H1 (cell line): ENCODE measurements around the gene PTPN9. TPM values are rescaled to one million over a fixed set of nuclear protein-coding genes. Genes with fewer than 3 reads are reported as not detected.

ENCODE experiments used
- CTCF ChIA-PET: fragments of 300-600 bp; sonication (Branson Sonifier 250); formaldehyde crosslinking; loops from one replicate; lab custom pipeline; 2021; ENCODE audit not compliant: partially characterized antibody; lab: Charles Lee
- POLR2A ChIA-PET: fragments of 300-600 bp; sonication (Branson Sonifier 250); formaldehyde crosslinking; loops from one replicate; lab custom pipeline; 2021; ENCODE audit warnings: inconsistent platforms; ENCODE audit not compliant: partially characterized antibody; lab: Charles Lee
- DNase-seq, 2 experiments: peaks; one replicate each; pipeline versions ENCODE4 v3.0.0 to v3.0.0-alpha.2; 2010 to 2022; ENCODE audit warnings: low spot score in 2 of 2, low read depth in 1 of 2, mixed read lengths in 1 of 2
- FAIRE-seq: peaks from 2 replicates; lab custom pipeline; 2011; peaks lifted over from hg19 to GRCh38; lab: Jason Lieb, UNC
- H2AFZ ChIP-seq: 2 replicates; pipeline ENCODE4 v1.8.1; 2012; ENCODE audit warnings: low read length, inconsistent platforms
- H2AK5ac ChIP-seq: 2 replicates; pipeline ENCODE4 v1.6.1; 2013; ENCODE audit warnings: low read depth, low read length
- H2BK120ac ChIP-seq: replicated peaks from 2 replicates; pipeline ENCODE3; 2013; ENCODE audit warnings: low read depth, low read length, inconsistent platforms
- H2BK12ac ChIP-seq: 2 replicates; pipeline ENCODE4 v1.6.1; 2013; ENCODE audit warnings: low read depth, low read length
- H2BK15ac ChIP-seq: 2 replicates; pipeline ENCODE4 v1.6.1; 2013; ENCODE audit warnings: low read length
- H2BK20ac ChIP-seq: 2 replicates; pipeline ENCODE4 v1.6.1; 2013; ENCODE audit warnings: low read length
- H2BK5ac ChIP-seq: 2 replicates; pipeline ENCODE4 v1.6.1; 2013; ENCODE audit warnings: low read depth, low read length
- H3K14ac ChIP-seq: 2 replicates; pipeline ENCODE4 v1.6.1; 2013; ENCODE audit warnings: inconsistent platforms; ENCODE audit not compliant: insufficient read length
- H3K18ac ChIP-seq: 2 replicates; pipeline ENCODE4 v1.6.1; 2013; ENCODE audit warnings: low read length; ENCODE audit errors: extremely low read depth
- H3K23ac ChIP-seq: 2 replicates; pipeline ENCODE4 v1.6.1; 2013; ENCODE audit warnings: inconsistent platforms; ENCODE audit not compliant: insufficient read length
- H3K23me2 ChIP-seq: 2 replicates; pipeline ENCODE4 v1.6.1; 2013; ENCODE audit warnings: low read depth, low read length
- H3K27ac ChIP-seq: 2 replicates; pipeline ENCODE4 v1.6.1; 2011; ENCODE audit warnings: low read depth, low read length, inconsistent platforms
- H3K27me3 ChIP-seq, 4 experiments: replicated peaks in 1 of 4; 1 replicate in 1 of 4; 2 replicates in 3 of 4; pipeline versions ENCODE4 v1.6.1 to v1.8.1; 2011 to 2013; ENCODE audit warnings: low read length in 3 of 4, mild to moderate bottlenecking in 3 of 4, inconsistent platforms in 2 of 4, mixed read lengths in 2 of 4, moderate library complexity in 1 of 4; ENCODE audit not compliant: control insufficient read depth in 3 of 4, insufficient read depth in 3 of 4; ENCODE audit errors: extremely low read depth in 1 of 4
- H3K36me3 ChIP-seq, 4 experiments: 2 replicates each; pipeline versions ENCODE4 v1.6.1 to v1.8.1; 2011 to 2013; ENCODE audit warnings: mild to moderate bottlenecking in 4 of 4, low read length in 3 of 4, moderate library complexity in 2 of 4, control low read depth in 1 of 4, inconsistent platforms in 1 of 4; ENCODE audit not compliant: insufficient read depth in 4 of 4, control insufficient read depth in 2 of 4
- H3K4ac ChIP-seq: replicated peaks from 2 replicates; pipeline ENCODE3; 2013; ENCODE audit warnings: low read length, low read depth, mixed read lengths, inconsistent platforms; ENCODE audit not compliant: insufficient read length
- H3K4me1 ChIP-seq, 4 experiments: replicated peaks in 1 of 4; 1 replicate in 1 of 4; 2 replicates in 3 of 4; pipeline versions ENCODE4 v1.6.1 to v1.8.1; 2011 to 2013; ENCODE audit warnings: low read length in 3 of 4, inconsistent platforms in 2 of 4, mixed read lengths in 1 of 4; ENCODE audit not compliant: insufficient read depth in 4 of 4, control insufficient read depth in 3 of 4
- H3K4me2 ChIP-seq, 2 experiments: 2 replicates each; pipeline versions ENCODE4 v1.6.1 to v1.8.1; 2011 to 2013; ENCODE audit warnings: low read depth in 2 of 2, low read length in 2 of 2, control low read depth in 1 of 2, inconsistent platforms in 1 of 2, mild to moderate bottlenecking in 1 of 2; ENCODE audit not compliant: insufficient read depth in 1 of 2
- H3K4me3 ChIP-seq, 4 experiments: fragments of 200-600, 300-600 bp in 1 of 4; sonication (generic), shearing (Covaris generic), sonication (Bioruptor Twin) in 1 of 4; 2 replicates each; pipeline versions ENCODE4 v1.5.1 to v1.8.1; 2011 to 2016; ENCODE audit warnings: low read length in 4 of 4, low read depth in 3 of 4, control low read depth in 2 of 4, inconsistent platforms in 2 of 4, mild to moderate bottlenecking in 2 of 4, mixed read lengths in 1 of 4, moderate library complexity in 1 of 4; ENCODE audit not compliant: insufficient read depth in 2 of 4; ENCODE audit errors: extremely low read depth in 1 of 4
- H3K56ac ChIP-seq: replicated peaks from 2 replicates; pipeline ENCODE3; 2013; ENCODE audit warnings: low read depth, mild to moderate bottlenecking, mixed read lengths, low read length, inconsistent platforms; ENCODE audit not compliant: insufficient read length
- H3K79me1 ChIP-seq: 2 replicates; pipeline ENCODE4 v1.6.1; 2013; ENCODE audit warnings: low read depth, low read length, control low read depth
- H3K79me2 ChIP-seq, 2 experiments: 2 replicates each; pipeline versions ENCODE4 v1.6.1 to v1.8.1; 2012 to 2013; ENCODE audit warnings: low read length in 2 of 2, mild to moderate bottlenecking in 2 of 2, inconsistent platforms in 1 of 2; ENCODE audit not compliant: insufficient read depth in 2 of 2, control insufficient read depth in 1 of 2
- H3K9ac ChIP-seq, 4 experiments: replicated peaks in 1 of 4; 1 replicate in 1 of 4; 2 replicates in 3 of 4; pipeline versions ENCODE4 v1.6.1 to v1.8.1; 2011 to 2013; ENCODE audit warnings: low read depth in 3 of 4, low read length in 3 of 4, control low read depth in 2 of 4, mild to moderate bottlenecking in 2 of 4, moderate library complexity in 2 of 4, inconsistent platforms in 1 of 4; ENCODE audit errors: extremely low read depth in 1 of 4
- H3K9me3 ChIP-seq, 2 experiments: 2 replicates each; pipeline versions ENCODE4 v1.6.1 to v1.8.1; 2012 to 2013; ENCODE audit warnings: mild to moderate bottlenecking in 2 of 2, moderate library complexity in 2 of 2, control low read depth in 1 of 2, inconsistent platforms in 1 of 2, low read depth in 1 of 2, low read length in 1 of 2, mixed read lengths in 1 of 2; ENCODE audit not compliant: insufficient read depth in 2 of 2
- H4K20me1 ChIP-seq, 2 experiments: replicated peaks in 1 of 2; 2 replicates each; pipeline versions ENCODE3 to v1.8.1; 2011 to 2013; ENCODE audit warnings: inconsistent platforms in 2 of 2, low read length in 2 of 2, mild to moderate bottlenecking in 1 of 2; ENCODE audit not compliant: insufficient read depth in 2 of 2, control insufficient read depth in 1 of 2
- H4K5ac ChIP-seq: 2 replicates; pipeline ENCODE4 v1.6.1; 2013; ENCODE audit warnings: low read length, low read depth, mixed read lengths, inconsistent platforms; ENCODE audit not compliant: insufficient read length
- H4K8ac ChIP-seq: 2 replicates; pipeline ENCODE4 v1.8.0; 2013; ENCODE audit warnings: mild to moderate bottlenecking, moderate library complexity, low read length, inconsistent platforms; ENCODE audit not compliant: insufficient read depth; ENCODE audit errors: extremely low read depth
- H4K91ac ChIP-seq: replicated peaks from 2 replicates; pipeline ENCODE3; 2013; ENCODE audit warnings: low read length, mixed read lengths, inconsistent platforms; ENCODE audit not compliant: insufficient read length
- CHD2 ChIP-seq: IDR thresholded peaks from 2 replicates; pipeline ENCODE4 v1.6.1; 2012; ENCODE audit warnings: low read length, improper control_type of control experiment
- CTBP2 ChIP-seq: IDR thresholded peaks from 2 replicates; pipeline ENCODE4 v1.7.0; 2011; ENCODE audit warnings: borderline replicate concordance, mild to moderate bottlenecking, moderate library complexity, mixed read lengths, low read length; ENCODE audit not compliant: insufficient read depth, insufficient read length
- FOSL1 ChIP-seq: IDR thresholded peaks from 2 replicates; pipeline ENCODE4 v1.6.1; 2011; ENCODE audit warnings: mild to moderate bottlenecking, low read depth, low read length, moderate library complexity; ENCODE audit not compliant: insufficient read depth
- POU5F1 ChIP-seq: IDR thresholded peaks from 2 replicates; pipeline ENCODE4 v1.6.1; 2011; ENCODE audit warnings: low read depth, mild to moderate bottlenecking, low read length, moderate library complexity
- SIRT6 ChIP-seq: IDR thresholded peaks from one replicate; pipeline ENCODE4 v1.7.1; 2012; ENCODE audit warnings: low read length, inconsistent platforms
- SP4 ChIP-seq: IDR thresholded peaks from 2 replicates; pipeline ENCODE4 v1.6.1; 2012; ENCODE audit warnings: low read length, inconsistent platforms
- TCF12 ChIP-seq: IDR thresholded peaks from 2 replicates; pipeline ENCODE4 v1.6.1; 2011; ENCODE audit warnings: low read depth, mild to moderate bottlenecking, low read length
- WGBS, 2 experiments: shearing (Covaris generic) in 1 of 2; methylation state at CpG; one replicate each; pipeline versions ENCODE4 v1.1.6 to v1.1.7; 2013 to 2015; ENCODE audit warnings: low lambda C conversion rate in 2 of 2, mixed read lengths in 2 of 2, inconsistent platforms in 1 of 2, low coverage in 1 of 2, missing lambda C conversion rate in 1 of 2; ENCODE audit not compliant: insufficient replicate concordance in 2 of 2, insufficient coverage in 1 of 2, insufficient read length in 1 of 2; ENCODE audit errors: extremely low coverage in 1 of 2, missing lambda C conversion rate in 1 of 2; 5-methylcytosine and 5-hydroxymethylcytosine counted together
- polyA plus RNA-seq, 7 experiments: library from polyadenylated mRNA; depleted of rRNA in 3 of 7; stranded (reverse) in 5 of 7; unstranded in 2 of 7; fragments of >200 nt in 5 of 7; fragments of 200-250 nt in 2 of 7; gene quantifications; 1 replicate in 5 of 7; 2 replicates in 1 of 7; 4 replicates in 1 of 7; pipeline versions ENCODE4 v1.2.1 to v1.2.3, GENCODE V29; 2011 to 2013; ENCODE audit warnings: missing spikeins in 2 of 7, mixed read lengths in 2 of 7
- total RNA-seq: library from RNA; stranded (reverse); fragmentation: NEBNext Ultra II Directional; extraction: Animal tissue kit (Norgen Biotek cat#: 25700); gene quantifications from 2 replicates; pipeline ENCODE4 v1.2.1, GENCODE V29; 2021
- TF ChIP-seq, protein P1 (sequence below): IDR thresholded peaks from 2 replicates; pipeline ENCODE4 v1.6.1; 2012; ENCODE audit warnings: low read length, inconsistent platforms

Gene PTPN9
- total and polyA plus RNA-seq, 2 of the 8 experiments (the other 6 are each of a cell fraction or from before 2014, with no cell fraction given): 46.6 to 57.4 TPM

DNA sequence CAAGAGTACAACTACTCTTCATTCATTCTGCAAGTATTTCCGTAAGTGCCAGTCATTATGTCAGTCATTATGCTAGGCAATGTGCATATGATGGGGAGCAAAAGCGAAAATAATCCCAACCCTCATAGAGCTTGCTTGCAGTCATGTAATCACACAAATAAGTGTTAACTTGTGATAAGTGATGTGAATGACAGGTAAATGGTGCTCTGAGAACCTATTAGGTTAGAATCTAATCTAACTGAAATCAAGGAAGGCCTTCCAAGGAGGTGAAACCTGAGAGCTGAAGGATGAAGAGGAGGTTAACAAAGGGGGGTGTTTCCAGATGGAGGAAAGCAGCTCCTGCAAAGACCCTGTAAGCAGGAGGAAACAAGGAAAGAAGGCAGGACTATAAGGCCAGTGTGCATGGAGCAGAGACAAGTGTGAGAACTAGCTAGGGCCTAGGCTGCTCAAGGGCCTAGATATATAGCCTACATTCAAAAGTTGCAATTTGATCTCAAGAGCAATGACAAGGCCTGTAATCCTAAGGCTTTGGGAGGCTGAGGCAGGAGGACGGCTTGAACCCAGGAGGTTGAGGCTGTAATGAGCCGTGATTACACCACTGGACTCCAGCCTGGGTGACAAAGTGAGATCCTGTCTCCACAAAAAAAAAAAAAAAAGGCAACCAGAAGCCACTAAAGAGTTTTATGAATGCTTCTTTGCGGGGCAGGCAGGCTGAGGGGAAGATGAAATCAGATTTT lies 5.3 kb downstream of the PTPN9 start:
- Histone ChIP-seq H3K4me1 (peaks cover 7 to 14% (median 10%) of the 10 kb centered on the region in 4 experiments), H2BK120ac (no peak overlapping the region), H2AK5ac (no peak overlapping the region), H2BK15ac (no peak overlapping the region), H4K5ac (no peak overlapping the region), H2BK12ac (no peak overlapping the region), H2AFZ (no peak overlapping the region), H2BK5ac (0 out of 2 replicates have a peak overlapping the region, but pooled peaks have one; percentile 67), H3K9ac (peak overlapping the region in 1 of 4 experiments; percentile 40; a peak in 1 of 7 replicates), H3K23ac (no peak overlapping the region), H3K4ac (no peak overlapping the region), H3K9me3 (no peaks in the 10 kb centered on the region), H3K18ac (no peak overlapping the region; the same call in 1 of the 2 replicates), H3K4me2 (peak overlapping the region; percentile 60 to 64), H4K20me1 (peaks cover 2 to 8% of the 10 kb centered on the region in 2 experiments), H3K23me2 (no peaks in the 10 kb centered on the region), H3K14ac (no peak overlapping the region), H3K27me3 (no peaks in the 10 kb centered on the region), H3K79me2 (peaks cover 21 to 92% of the 10 kb centered on the region in 2 experiments), H3K79me1 (peaks cover 7% of the 10 kb centered on the region), H4K91ac (no peak overlapping the region), H3K56ac (no peak overlapping the region), H3K27ac (no peak overlapping the region), H3K36me3 (peaks cover 0 to 7% (median 2%) of the 10 kb centered on the region in 4 experiments; a peak in 2 of 8 replicates), H3K4me3 (peak overlapping the region in 1 of 4 experiments; percentile 34; a peak in 2 of 8 replicates), H2BK20ac (no peak overlapping the region), H4K8ac (no peak overlapping the region)
- DNase-seq: no peak
- CTCF ChIA-PET: interaction anchor here (1.0 to 2.0 kb wide), 4 partner anchors 24 to 41 kb away, joined by 3 to 10 read pairs (median 4); no protein-coding TSS in a partner anchor
- FAIRE-seq: no peak
- WGBS, 2 experiments: 79% methylated on average over 5 of the region's 5 CpGs; no CpG with 5 or more reads in 1 of the 2 experiments
- POLR2A ChIA-PET: interaction anchor here (0.8 to 1.6 kb wide), 5 partner anchors 12 to 122 kb away, joined by 3 to 5 read pairs (median 3); no protein-coding TSS in a partner anchor
- TF ChIP-seq SP4 (no peak), FOSL1 (no peak), CTBP2 (no peak), POU5F1 (no peak), SIRT6 (no peak), TCF12 (no peak), CHD2 (no peak)
- TF ChIP-seq, protein P1, sequence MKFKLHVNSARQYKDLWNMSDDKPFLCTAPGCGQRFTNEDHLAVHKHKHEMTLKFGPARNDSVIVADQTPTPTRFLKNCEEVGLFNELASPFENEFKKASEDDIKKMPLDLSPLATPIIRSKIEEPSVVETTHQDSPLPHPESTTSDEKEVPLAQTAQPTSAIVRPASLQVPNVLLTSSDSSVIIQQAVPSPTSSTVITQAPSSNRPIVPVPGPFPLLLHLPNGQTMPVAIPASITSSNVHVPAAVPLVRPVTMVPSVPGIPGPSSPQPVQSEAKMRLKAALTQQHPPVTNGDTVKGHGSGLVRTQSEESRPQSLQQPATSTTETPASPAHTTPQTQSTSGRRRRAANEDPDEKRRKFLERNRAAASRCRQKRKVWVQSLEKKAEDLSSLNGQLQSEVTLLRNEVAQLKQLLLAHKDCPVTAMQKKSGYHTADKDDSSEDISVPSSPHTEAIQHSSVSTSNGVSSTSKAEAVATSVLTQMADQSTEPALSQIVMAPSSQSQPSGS: no peak
